NCI-H1092 (cell line): ENCODE results near the gene CCDC154.

ENCODE experiments used
- DNase-seq: peaks from one replicate; lab custom pipeline; 2025; lab: John Stamatoyannopoulos, UW

The CCDC154 gene

DNA sequence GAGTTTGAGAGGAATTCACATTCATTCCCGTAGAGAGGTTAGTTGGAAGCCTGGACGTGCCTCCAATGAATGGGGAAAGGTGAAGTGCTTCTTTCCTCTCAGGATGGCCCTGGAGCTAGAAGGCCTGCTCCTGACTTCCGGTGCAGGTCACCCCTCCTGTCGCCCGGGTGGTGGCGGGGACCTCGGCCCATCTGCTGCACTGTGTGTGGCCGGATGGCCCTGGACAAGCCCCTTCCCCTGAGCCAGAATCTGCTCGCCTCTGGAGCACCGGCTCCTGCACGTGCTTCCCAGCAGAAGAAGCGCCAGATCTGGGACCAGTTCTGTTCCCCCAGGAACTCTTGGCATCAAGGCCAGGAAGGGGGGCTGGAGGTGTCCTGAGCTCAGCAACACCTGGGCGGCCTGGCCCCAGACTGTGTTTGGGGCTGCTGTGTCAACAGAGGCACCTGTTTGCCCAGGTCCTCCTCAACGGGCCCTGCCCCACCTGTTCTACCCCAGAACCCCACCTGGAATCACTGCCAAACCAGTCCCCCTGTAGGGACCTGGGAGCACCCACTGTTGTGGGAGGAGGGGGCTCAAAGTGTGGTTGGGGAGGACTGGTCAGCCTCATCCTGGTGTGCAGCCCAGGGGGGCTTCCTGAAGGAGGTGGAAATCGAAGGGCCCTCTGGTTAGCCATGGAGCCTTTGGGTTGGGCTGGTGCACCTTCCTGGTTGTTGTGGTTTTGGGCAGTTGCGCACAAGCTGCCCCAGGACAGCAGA is 18.6 kb downstream of the CCDC154 start:
- DNase-seq: no peak

GRCh38 chr16:1424028-1424427 is 20.3 kb downstream of the CCDC154 start:
- no peak for DNase-seq

GRCh38 chr16:1422076-1422475 is 22.3 kb downstream of the CCDC154 start:
- DNase-seq: no peak

- DNase-seq: no peak
Measured at GRCh38 chr16:1420111-1420539, 24.2 kb downstream of the CCDC154 start.

DNA sequence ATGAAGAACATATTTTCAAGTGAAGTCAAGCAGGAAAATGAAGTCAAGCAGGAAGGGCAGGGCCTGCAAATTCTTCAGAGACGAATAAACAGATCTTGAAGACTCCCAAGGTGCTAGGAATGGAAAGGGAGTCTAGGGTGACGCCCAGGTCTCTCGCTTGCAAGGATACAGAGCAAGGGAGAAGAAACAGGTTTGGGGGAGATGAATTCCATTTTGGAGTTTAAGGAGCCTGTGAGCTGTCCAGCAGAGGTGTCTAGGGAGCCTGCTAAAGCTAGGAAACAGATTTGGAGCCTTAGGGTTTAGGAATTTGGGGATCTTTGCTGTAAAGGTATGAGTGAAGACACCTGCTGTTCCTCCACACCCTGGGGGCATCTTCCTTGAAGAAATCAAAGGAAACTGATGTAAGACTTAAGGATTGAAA is 27.8 kb downstream of the CCDC154 start:
- DNase-seq: no peak

DNA sequence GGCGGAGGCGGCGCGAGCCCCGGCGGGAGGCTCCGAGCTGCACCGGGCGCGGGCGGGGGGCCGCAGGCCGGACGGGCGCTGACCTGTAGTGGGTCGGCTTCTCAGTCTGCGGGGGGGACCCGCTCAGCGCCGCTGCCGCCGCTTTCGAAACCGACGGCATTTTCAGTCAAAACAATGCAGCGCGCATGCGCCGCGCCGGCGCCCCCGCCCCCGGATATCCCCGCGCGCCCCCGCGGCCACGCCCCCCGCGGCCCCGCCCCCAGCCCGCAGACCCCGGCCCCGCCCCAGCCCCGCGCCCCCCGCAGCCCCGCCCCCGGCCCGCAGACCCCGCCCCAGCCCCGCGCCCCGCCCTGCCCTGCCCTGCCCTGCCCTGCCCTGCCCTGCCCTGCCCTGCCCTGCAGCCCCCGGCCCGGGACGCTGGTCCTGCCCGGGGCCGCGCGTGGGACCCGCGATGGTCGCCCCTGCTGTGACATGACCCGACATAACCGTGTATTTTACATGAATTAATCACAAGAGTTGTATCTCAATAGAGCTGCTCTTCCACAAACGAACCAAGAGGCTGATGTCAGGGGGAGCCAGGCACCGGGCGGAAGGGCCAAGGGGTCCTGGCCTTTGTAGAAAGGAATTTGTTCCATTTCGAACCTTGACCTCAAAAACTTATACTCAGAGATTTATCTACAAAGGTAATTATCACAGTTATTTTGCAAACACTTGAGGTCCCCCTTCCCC is 29.7 kb downstream of the CCDC154 start, which contains the start of gene UNKL:
Gene UNKL (minus strand): TSS at position 173 of the 729 bp plus-strand sequence. CDS start 13 bp downstream, at position 160.
- DNase-seq: peak; percentile 52

GRCh38 chr16:1413684-1414531 is 30.4 kb downstream of the CCDC154 start:
- no peak for DNase-seq

DNA sequence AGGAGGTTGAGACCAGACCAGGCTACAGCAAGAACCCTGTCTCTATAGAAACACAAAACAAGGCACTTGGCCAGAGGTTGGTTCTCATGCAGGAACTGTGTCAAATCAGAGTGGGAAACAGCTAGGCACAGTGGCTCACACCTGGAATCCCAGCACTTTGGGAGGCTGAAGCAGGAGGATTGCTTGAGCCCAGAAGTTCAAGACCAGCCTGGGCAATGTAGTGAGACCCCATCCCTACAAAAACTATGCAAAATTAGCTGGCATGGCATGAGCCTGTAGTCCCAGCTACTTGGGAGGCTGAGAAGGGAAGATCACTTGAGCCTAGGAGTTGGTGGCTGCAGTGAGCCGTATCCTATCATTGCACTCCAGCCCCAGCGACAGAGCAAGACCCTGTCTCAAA is 31.5 kb downstream of the CCDC154 start:
- no peak for DNase-seq

DNA sequence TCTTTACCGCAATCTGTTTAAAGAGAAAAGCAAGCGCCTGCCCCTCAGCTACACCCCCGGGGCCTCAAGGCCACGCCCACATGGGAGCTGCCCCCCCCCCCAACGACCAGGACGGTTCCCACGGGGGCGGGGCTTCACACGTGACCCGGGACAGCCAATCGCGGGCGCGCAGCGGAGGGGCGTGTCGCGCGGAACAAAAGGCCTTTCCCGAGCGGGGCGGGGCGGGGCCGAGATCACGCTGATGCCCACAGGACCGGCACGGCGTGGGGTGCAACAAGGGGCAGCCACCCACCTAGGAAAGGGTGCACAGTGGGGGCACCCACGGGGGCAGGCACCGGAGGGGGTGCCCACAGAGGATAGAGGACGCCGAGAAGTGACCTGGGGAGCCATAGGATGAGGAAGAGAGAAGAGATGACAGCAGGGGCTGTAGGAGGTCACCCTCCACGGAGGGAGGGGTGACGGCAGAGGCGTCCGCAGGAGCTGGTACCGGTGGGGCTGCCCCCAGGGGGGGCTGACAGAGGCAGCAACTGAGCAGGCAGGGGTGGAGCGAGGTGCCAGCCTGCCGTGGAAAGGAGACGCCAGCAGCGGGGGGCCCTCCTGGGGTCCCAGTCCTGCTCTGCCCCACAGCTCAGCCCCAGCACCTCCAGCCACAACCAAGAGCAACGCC is 36.1 kb downstream of the CCDC154 start:
- DNase-seq: peak; percentile 79

DNA sequence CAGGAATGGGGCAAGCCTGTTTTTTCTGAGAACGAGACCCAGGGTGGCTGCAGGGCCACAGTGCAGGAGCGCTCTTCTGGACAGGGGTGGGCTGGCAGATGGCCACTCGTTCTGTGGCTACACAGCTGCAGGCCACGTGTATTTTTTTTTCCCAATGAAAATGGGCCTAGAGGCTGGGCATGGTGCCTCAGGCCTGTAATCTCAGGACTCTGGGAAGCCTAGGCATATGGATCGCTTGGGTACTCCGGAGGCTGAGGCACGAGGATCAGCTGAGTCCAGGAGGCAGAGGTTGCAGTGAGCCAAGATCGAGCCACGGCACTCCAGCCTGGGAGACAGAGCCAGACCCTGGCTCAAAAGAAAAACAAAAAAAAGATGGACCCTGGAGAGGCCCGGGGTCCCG is 36.6 kb downstream of the CCDC154 start:
- DNase-seq: no peak

- DNase-seq: no peak
Measured at GRCh38 chr16:1403733-1404132, 40.6 kb downstream of the CCDC154 start.

DNA sequence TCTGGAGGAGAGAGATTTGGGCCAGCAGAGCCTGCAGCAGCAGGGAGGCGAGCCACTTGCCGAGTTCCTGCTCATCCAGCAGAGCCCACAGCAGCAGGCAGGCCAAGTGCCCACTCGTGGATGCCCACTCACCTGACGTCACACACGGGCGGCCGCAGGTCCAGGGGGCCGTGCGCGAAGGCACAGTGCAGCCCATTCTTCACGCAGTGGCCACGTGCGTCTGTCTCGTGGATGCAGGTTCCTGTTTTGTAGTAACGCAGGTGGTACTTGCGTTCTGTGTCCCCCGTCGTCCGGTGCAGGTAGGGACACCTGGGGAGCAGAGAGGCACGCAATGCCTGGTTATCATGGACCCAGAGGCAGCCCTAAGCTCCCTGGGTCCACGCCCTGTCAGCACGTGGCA is 41.3 kb downstream of the CCDC154 start:
- DNase-seq: no peak

- no peak for DNase-seq
Measured at GRCh38 chr16:1401758-1402154, 42.6 kb downstream of the CCDC154 start.

GRCh38 chr16:1401061-1401757 is 43.1 kb downstream of the CCDC154 start:
- DNase-seq: no peak

GRCh38 chr16:1398826-1399581 is 45.4 kb downstream of the CCDC154 start:
- DNase-seq: no peak

- no peak for DNase-seq
Measured at GRCh38 chr16:1398351-1398750, 46.0 kb downstream of the CCDC154 start.

DNA sequence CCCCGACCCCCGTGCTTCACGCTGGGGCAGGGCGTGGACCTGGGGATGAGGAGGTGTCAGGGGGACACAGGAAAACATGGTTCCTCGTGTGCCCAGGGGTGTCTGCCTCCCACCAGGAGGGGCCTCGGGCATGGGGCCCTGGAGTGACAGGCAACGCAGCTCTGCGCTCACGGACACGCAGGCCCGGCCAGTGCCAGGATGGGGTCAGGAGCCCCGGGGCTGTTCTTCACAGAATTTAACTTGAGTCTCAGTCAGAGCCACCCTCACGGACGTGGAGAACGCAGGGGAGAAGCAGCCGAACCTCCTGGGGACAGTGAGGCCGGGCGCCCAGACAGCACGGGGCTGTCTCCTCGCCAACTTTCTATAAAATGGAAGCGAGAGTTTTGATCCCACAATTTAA is 46.6 kb downstream of the CCDC154 start:
- no peak for DNase-seq

GRCh38 chr16:1395444-1396031 is 48.8 kb downstream of the CCDC154 start:
- DNase-seq: no peak

DNA sequence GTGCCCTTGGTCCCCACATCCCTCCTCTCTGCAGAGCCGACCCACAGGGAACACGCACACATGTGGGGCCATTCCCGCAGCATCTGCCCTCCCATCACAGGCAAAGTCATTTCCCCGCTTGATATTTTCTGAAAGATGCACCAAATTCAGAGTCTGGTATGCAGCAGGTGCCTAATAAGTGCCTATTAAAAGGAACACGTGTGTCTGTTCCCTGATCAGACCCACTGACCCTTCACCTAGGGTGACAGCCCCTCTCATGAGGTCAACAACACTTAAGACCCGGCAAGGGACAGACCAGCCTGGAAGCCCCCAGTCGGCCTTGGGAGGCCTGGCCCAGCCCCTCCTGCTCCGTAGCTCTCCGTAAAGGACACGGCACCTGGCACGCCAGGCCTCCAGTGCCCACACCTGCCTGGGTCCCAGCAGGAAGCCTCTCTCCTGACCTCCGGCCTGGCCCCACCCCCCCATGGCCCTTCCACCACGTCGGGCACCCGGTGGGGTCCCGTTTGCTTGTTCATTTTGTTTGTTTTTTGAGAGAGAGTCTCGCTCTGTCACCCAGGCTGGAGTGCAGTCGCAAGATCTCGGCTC is 49.9 kb downstream of the CCDC154 start:
- no peak for DNase-seq
